HG02943 (cell line): ENCODE results near the gene JPH2.
"Not testable (repeated sequence)": the region's sequence is repeated elsewhere in the genome, so short reads cannot be mapped to it uniquely, and the experiment has no call there.

Source experiments
- ATAC-seq: cut with Tn5 transposase; IDR thresholded peaks from one replicate; pipeline ENCODE4 v1.9.1; 2021; ENCODE audit warnings: mild to moderate bottlenecking, low read depth, moderate library complexity; ENCODE audit not compliant: unreplicated experiment

Gene JPH2

GRCh38 chr20:44187054-44187771 lies at the start of gene JPH2:
Gene JPH2 (minus strand): TSS chr20:44187188. CDS start chr20:44186705, 483 bp downstream.
- no peak for ATAC-seq

DNA sequence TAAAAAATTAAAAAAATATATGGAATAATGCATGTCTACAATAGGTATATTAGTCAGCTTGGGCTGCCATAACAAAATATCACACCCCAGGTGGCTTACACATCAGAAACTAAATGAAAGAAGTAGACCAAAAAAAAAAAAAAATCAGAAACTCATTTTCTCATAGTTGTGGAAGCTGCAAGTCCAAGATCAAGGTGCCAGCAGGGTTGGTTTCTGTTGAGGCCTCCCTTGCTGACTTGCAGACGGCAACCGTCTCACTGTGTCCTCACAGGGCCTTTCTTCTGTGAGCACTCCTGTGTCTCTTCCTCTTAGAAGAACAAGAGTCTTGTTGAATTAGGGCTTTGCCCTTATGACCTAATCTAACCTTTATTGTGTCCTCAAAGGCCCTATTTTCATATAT lies 48.7 kb upstream of the JPH2 start:
- ATAC-seq, result no peak

- no peak for ATAC-seq
Measured at GRCh38 chr20:44234566-44235317, 47.8 kb upstream of the JPH2 start.

DNA sequence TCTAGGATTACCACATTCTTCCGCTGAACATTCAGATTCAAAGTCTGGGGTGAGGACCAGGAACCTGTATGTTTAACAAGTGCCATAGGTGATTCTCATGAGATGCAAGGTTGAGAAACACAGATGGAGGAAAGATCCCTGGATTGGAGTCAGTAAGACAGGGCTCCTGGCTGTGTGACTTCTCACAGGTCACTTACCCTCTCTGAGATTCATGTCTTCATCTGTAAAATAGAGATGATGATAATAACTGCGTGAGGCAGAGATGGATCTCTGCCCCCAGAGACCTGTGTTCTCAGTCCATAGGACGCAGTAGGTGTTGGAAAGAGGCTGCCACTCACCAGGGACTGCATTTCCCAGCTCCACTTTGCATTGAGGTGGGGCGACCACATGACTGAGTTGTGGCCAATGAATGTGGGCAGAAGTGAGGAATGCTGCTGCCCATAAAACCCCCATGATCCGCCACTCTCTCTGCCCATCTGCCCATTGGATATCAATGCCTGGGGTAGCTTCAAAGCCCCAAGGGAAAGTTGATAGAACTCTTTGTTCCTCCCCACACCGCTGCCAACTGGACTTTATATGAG lies 46.5 kb upstream of the JPH2 start:
- ATAC-seq, result no peak

GRCh38 chr20:44232469-44232856 lies 45.5 kb upstream of the JPH2 start:
- not testable (repeated sequence) for ATAC-seq

GRCh38 chr20:44231713-44232468 lies 44.9 kb upstream of the JPH2 start:
- ATAC-seq, result no peak

DNA sequence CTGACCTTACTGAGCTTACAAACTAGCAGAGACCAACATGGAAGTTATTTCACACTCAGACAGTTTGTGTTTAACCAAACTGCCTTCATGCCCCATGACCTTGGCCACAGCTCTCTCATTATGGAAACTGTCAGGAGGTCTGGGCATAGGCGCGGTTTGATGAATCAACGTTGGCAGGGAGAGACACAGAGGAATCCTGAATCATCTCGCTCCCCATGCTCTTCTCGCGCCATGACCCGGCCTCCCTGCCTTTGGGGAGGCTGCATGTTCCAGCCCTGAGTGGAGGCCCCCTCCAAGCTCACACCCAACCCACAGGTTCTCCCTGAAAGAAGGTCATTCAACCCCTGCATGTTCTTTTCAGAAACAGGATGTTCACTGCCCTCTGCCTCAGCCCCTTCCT lies 44.2 kb upstream of the JPH2 start:
- no peak for ATAC-seq

DNA sequence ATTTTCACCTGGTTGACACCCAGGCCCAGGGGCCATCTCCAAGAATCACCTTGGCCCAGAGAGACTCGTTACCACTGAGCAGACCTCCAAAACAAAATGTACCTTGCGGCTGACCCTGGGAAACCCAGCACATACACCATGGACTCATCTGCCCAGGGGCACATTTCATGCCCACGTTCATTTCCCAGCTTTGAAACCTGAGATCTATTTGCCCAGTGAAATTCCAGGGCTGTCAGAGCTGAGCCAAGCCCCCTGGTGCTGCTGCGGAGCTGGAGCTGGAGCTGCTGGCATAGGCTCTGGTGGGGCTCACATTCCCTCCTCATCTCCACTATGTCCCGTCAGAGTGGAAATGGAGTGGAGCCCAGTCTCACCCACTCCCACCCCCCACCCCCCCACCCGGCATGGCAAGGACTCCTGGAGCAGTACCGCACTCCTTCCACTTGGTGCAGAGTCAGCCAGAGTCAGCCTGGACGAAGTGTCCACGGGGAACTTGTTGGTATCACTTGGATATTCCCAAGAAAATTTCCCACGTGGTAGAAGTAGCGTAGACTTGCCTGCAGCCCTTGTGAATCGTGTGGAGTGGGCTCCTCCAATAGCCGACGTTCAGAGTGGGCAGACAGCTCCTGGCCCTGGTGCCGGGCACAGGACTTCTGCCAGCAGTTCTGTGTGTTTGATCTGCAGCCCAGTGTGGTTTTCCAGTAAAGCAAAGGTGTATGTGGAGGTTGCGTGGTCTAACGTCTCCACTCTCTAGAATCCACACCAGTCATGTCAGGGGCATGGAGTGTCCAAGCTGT lies 41.7 kb upstream of the JPH2 start:
- no peak for ATAC-seq

DNA sequence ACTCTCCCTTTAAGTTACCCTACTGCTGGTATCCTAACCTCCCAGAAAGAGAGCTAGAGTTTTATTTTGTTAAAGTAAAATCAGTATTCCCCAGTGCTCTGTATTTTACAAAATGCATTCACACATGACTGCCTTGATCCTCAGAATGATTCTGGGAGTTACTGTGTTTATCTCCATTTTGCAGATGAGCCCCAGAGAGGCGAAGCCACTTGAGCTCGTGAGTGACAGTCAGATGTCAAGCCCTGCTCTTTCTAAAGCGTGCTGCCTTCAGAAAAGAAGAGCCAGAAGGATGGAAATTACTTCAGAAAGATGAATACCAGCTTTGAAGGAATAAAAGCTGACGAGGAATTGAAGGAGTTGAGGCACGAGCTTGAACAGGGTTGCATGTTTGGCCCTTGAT lies 37.6 kb upstream of the JPH2 start:
- ATAC-seq, result no peak

DNA sequence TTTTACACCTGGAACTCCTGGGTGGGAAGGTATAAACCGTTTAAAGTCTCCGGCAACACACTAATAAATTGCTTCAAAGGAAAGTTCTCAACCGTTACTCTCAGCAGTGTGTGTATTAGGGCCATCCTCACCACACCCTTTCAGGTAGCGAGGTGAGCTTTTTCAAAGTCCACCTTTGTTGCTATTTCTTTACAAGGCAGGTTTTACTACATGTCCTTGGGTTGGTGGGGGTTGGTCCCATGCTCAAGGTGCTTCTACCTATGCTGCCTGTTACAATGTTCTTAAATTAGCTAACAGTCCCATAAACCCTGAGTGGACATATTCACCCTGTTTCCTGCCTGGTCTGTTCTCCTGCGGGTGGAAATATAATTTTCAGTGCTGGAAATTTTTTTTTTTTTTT lies 36.7 kb upstream of the JPH2 start:
- no peak for ATAC-seq

DNA sequence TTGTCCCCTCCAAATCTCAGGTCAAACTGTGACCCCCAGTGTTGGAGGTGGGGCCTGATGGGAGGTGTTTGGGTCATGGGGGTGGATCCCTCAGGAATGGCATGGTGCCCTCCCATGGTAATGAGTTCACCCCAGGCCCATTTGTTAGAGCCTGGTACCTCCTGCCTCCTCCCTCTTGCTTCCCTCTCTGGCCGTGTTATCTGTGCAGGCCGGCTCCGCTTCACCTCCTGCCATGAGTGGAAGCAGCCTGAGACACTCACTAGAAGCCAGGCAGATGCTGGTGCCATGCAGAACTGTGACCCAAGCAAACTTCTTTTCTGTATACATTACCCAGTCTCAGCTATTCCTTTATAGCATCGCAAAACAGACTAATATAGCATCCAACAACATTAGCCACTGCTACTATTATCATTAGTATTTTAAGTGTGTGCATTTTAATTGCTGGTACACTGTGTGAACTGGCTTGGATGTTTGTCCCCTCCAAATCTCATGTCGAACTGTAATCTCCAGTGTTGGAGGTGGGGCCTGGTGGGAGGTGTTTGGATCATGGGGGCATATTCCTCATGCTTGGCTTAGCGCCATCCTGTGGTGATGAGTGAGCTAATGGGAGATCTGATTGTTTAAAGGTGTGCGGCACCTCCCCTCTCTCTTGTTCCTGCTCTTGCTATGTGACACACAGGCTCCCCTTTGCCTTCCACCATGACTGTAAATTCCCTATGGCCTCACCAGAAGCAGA lies 35.8 kb upstream of the JPH2 start:
- no peak for ATAC-seq

DNA sequence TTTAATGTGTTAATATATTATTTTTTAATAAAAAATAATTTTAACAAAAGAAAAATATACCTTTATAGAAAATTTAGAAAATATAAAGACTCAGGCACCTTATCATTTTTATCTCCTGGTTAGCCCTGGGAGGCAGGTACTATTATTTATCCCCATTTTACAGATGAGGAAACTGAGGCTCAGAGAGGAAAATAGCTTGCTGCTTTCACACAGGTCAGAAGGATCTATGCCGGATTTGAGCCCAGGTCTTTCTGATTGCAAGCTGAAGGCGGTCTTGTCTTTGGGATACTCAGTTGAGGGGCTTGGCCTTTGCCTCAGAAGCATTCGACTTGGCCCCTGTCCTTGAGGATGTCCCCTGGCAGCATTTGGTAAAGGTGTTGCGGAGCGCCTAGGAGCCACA lies 35.0 kb upstream of the JPH2 start:
- ATAC-seq, result no peak

GRCh38 chr20:44221368-44221954 lies 34.5 kb upstream of the JPH2 start:
- ATAC-seq, result no peak

DNA sequence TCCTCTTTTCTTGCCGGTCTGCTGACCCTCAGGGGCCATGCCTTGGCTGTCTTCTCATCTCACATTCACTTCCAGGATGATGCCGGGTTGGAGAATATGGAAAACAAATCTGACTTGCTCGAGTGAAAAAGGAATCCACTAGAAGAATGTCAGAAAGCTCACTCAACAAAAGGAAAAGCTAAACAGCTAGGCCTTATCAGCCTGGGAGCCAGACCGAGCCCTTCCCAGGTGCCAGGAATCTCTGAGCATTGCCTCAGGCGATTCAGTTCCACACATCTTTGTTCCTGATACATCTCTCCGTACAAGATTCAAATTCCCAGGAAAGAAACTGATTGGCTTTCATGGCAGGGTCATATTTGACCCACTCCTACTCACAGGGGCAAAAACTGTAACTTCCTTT lies 32.8 kb upstream of the JPH2 start:
- ATAC-seq, result no peak

DNA sequence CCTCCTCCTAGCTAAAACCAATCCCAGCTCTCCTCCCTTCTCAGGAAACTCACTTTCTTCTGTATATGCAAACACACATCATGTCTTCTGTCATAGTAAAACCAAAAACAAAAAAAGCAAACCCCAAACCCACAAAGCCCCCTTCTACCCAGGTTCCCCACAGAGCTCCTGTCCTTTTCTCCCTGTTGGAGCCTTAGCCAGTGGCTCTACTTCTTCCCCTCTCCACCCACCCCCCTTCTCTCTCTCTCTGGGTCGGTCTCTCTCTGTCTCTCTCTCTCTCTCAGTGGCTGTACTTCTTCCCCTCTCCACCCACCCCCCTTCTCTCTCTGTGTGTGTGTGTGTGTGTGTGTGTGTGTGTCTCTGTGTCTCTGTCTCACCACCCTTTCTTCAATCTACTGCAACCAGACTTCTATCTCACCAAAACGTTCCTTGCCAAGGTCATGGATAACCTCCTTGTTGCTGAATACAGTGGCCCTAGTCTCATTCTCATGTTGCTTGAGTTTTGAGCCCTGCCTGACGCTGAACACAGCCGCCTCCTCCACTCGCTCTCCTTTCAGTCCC lies 32.3 kb upstream of the JPH2 start:
- no peak for ATAC-seq

- ATAC-seq, result no peak
Measured at GRCh38 chr20:44218446-44218845, 31.5 kb upstream of the JPH2 start.

DNA sequence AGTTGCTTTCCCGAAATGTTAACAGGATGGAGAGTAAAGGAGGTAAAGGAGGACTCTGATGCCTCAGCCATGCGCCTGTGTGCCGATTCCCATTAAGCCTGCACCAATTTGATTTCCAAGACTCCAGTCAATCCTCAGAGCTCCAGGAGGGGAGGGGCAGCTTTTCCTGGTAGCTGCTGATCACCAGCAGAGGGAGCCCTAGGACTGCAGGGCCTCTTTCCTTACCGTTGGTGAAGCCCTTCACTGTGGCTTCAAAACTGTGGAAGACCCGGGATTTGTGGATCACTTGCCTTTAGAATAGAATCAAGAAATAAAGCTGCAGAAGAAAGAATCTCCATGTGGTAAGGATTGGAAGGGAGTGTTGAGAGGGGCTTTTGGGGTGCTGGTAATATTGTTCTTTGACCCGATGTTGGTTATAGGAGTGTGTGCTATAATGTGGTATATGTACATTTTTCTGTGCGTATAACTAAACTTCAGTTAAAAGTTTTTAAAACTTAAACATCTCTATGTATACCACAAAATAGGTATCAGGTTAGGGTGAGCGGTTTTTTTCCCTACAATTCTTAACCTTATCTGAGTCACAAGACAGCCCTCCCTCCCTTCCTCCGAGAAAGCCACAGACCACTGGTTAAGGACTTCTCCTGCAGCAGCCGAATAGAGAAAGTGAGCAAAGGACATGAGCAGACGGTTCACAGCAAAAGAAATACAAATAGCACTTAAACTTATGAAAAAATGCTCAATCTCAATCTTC lies 30.5 kb upstream of the JPH2 start:
- ATAC-seq, result no peak

GRCh38 chr20:44215125-44215524 lies 28.1 kb upstream of the JPH2 start:
- ATAC-seq, result no peak
